Vagina (tissue), 2 donors: ENCODE results near the gene OR10H5.

ENCODE experiments used
- POLR2AphosphoS5 ChIP-seq, 2 donors: sonication (generic); formaldehyde crosslinking; IDR thresholded peaks; one replicate each; pipeline ENCODE4 v1.9.0; 2017; ENCODE audit warnings: antibody characterized with exemption in 2 of 2, mild to moderate bottlenecking in 2 of 2, low read depth in 1 of 2; ENCODE audit not compliant: insufficient read depth in 1 of 2
- TF ChIP-seq, protein P1 (sequence below), 3 experiments: fragments of 450-650 bp in 2 of 3; fragments of 200-600 bp in 1 of 3; sonication (generic) in 1 of 3; IDR thresholded peaks; one replicate each; pipeline ENCODE4 v1.5.1; 2017 to 2019; ENCODE audit warnings: antibody characterized with exemption in 3 of 3, mild to moderate bottlenecking in 2 of 3, moderate library complexity in 2 of 3

DNA sequence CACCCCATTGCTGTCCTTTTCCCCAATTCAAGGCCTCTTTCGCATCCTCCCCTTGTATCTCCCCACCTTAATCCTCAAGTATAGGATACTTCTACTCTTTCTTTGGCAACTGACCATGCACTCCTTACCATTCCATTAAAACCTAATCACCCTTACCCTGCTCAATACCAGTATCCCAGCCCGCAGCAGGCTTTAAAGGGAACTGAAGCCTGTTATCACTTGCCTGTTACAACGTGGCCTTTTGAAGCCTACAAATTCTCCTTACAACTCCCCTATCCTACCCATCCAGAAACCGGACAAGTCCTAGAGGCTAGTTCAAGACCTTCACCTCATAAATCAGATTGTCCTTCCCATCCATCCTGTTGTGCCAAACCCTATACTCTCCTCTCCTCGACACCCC, 44.2 kb downstream of the OR10H5 start:
- TF ChIP-seq, protein P1, sequence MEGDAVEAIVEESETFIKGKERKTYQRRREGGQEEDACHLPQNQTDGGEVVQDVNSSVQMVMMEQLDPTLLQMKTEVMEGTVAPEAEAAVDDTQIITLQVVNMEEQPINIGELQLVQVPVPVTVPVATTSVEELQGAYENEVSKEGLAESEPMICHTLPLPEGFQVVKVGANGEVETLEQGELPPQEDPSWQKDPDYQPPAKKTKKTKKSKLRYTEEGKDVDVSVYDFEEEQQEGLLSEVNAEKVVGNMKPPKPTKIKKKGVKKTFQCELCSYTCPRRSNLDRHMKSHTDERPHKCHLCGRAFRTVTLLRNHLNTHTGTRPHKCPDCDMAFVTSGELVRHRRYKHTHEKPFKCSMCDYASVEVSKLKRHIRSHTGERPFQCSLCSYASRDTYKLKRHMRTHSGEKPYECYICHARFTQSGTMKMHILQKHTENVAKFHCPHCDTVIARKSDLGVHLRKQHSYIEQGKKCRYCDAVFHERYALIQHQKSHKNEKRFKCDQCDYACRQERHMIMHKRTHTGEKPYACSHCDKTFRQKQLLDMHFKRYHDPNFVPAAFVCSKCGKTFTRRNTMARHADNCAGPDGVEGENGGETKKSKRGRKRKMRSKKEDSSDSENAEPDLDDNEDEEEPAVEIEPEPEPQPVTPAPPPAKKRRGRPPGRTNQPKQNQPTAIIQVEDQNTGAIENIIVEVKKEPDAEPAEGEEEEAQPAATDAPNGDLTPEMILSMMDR (IDR thresholded peaks at IDR 0.05): no peak
- no peak for TF ChIP-seq POLR2AphosphoS5 (IDR thresholded peaks at IDR 0.05; ENCODE audit: insufficient read depth in 1 of 2, low read depth in 1 of 2)
